ENCODE measurements around the gene PRKAG3. TPM values are rescaled to one million over a fixed set of nuclear protein-coding genes. Genes with fewer than 3 reads are reported as not detected.

PRKAG3 gene
- total and polyA plus RNA-seq, 2 donors (not counting 1 experiment from before 2014, with no cell fraction given): not detected

DNA sequence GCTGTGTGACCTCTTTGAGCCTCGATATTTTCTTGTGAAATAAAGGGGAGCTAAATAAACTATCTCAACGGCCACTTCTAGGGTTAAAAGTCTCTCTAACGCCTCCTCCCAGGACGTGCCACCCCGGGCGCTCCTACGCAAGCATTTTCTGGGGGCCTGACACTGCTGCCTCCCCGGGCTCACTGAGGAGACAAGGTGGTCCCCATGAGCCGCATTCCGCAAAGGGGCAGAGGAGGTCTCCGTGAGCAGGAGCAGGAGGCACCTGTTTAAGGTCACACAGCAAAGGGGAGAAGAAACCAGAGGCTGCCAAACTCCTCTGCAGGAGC is 48.1 kb upstream of the PRKAG3 start:
- Mint-ChIP-seq H3K4me1 (peaks cover 57% of the 10 kb centered on the region), H3K9me3 (ENCODE audit: insufficient read depth) (no peaks in the 10 kb centered on the region), H3K4me3 (peak overlapping the region; percentile 98), H3K27me3 (peaks cover 4% of the 10 kb centered on the region), H3K27ac (peak overlapping the region; percentile 99)
- ChIA-PET CTCF (interaction anchor here (1.0 to 23.0 kb wide), 7 partner anchors 7 to 169 kb away, joined by 3 to 1627 read pairs (median 5); partner anchors contain the start of gene TTLL4), POLR2A (interaction anchor here (0.7 to 15.0 kb wide), 3 partner anchors 16 to 373 kb away, joined by 3 to 490 read pairs (median 5); no protein-coding TSS in a partner anchor)
- peak overlapping the region; percentile 72 for H3K9ac ChIP-seq (ENCODE audit: low read length)
- peak overlapping the region; percentile 92 to 93 for H3K27ac ChIP-seq (ENCODE audit: low read length in 2 of 2)
- peak overlapping the region; percentile 43 for H2AFZ ChIP-seq (ENCODE audit: insufficient read depth, low read depth, low read length, poor library complexity, severe bottlenecking)
- H3K9me3 ChIP-seq (ENCODE audit: control extremely low read depth in 1 of 3, control insufficient read depth in 2 of 3, insufficient read depth in 1 of 3, low read length in 2 of 3): no peaks in the 10 kb centered on the region
- ATAC-seq (ENCODE audit: low read depth): no peak
- peaks cover 0 to 15% (median 7%) of the 10 kb centered on the region in 4 experiments for H3K27me3 ChIP-seq (replicated peaks in 1 of 4; ENCODE audit: control extremely low read depth in 1 of 4, control insufficient read depth in 3 of 4, insufficient read depth in 4 of 4, low read length in 3 of 4)
- DNase-seq: no peak
- intact Hi-C loops (cut with micrococcal nuclease): loop anchor here (1.0 to 10.0 kb wide), 8 partner anchors 13 to 587 kb away; partner anchors contain the start of genes CNPPD1, CTDSP1, DNAJB2 and TMBIM1
- TF ChIP-seq, protein P1, sequence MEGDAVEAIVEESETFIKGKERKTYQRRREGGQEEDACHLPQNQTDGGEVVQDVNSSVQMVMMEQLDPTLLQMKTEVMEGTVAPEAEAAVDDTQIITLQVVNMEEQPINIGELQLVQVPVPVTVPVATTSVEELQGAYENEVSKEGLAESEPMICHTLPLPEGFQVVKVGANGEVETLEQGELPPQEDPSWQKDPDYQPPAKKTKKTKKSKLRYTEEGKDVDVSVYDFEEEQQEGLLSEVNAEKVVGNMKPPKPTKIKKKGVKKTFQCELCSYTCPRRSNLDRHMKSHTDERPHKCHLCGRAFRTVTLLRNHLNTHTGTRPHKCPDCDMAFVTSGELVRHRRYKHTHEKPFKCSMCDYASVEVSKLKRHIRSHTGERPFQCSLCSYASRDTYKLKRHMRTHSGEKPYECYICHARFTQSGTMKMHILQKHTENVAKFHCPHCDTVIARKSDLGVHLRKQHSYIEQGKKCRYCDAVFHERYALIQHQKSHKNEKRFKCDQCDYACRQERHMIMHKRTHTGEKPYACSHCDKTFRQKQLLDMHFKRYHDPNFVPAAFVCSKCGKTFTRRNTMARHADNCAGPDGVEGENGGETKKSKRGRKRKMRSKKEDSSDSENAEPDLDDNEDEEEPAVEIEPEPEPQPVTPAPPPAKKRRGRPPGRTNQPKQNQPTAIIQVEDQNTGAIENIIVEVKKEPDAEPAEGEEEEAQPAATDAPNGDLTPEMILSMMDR (IDR thresholded peaks at IDR 0.05): no peak
- TF ChIP-seq EZH2 (IDR thresholded peaks at IDR 0.05; ENCODE audit: borderline replicate concordance, insufficient read depth, low read depth, low read length, poor library complexity, severe bottlenecking): no peak
- H3K4me2 ChIP-seq (replicated peaks; ENCODE audit: low read depth, low read length, poor library complexity, severe bottlenecking): peak overlapping the region; percentile 92
- H3K79me2 ChIP-seq (ENCODE audit: control insufficient read depth, insufficient read depth, low read length): peaks cover 2% of the 10 kb centered on the region
- no peaks in the 10 kb centered on the region for H4K20me1 ChIP-seq (ENCODE audit: control insufficient read depth, insufficient read depth, low read length, poor library complexity, severe bottlenecking)
- no peaks in the 10 kb centered on the region for H3K36me3 ChIP-seq (replicated peaks in 1 of 2; ENCODE audit: control extremely low read depth in 1 of 2, control insufficient read depth in 1 of 2, extremely low read depth in 1 of 2, insufficient read depth in 2 of 2, low read length in 1 of 2)
- WGBS (ENCODE audit: insufficient coverage): 1% methylated on average over 9 of the region's 11 CpGs
- H3K4me3 ChIP-seq (ENCODE audit: control extremely low read depth in 1 of 5, extremely low read depth in 1 of 5, insufficient read depth in 1 of 5, low read depth in 2 of 5, low read length in 4 of 5): peak overlapping the region in 4 of 5 experiments; percentile 54 to 65 (median 62)
- H3K4me1 ChIP-seq (ENCODE audit: control insufficient read depth in 2 of 2, insufficient read depth in 2 of 2, low read length in 2 of 2): peaks cover 58 to 73% of the 10 kb centered on the region in 2 donors

All from B cell (primary cell).